Natural killer cell (primary cell): ENCODE measurements around the gene RNASEL. TPM values are rescaled to one million over a fixed set of nuclear protein-coding genes. Genes with fewer than 3 reads are reported as not detected.

Source experiments
- ATAC-seq, 3 donors: fragments of 150-1000 bp in 2 of 3; fragments of 200-7000 bp in 1 of 3; cut with Tn5 transposase; 1 replicate in 1 of 3; 2 replicates in 2 of 3; pipeline ENCODE4 v1.10.0; 2021; ENCODE audit warnings: mild to moderate bottlenecking in 2 of 3, moderate library complexity in 2 of 3
- DNase-seq, 2 donors: peaks; one replicate each; pipeline versions ENCODE4 v3.0.0 to v3.0.0-alpha.2; 2013 to 2021; ENCODE audit warnings: mixed read lengths in 1 of 2
- H3K27ac ChIP-seq: one replicate; pipeline ENCODE4 v1.5.1; 2013; ENCODE audit warnings: mild to moderate bottlenecking, low read length
- H3K27me3 ChIP-seq: one replicate; pipeline ENCODE4 v1.6.1; 2013; ENCODE audit warnings: low read length; ENCODE audit not compliant: control insufficient read depth, insufficient read depth
- H3K36me3 ChIP-seq: one replicate; pipeline ENCODE4 v1.6.1; 2013; ENCODE audit warnings: low read length; ENCODE audit not compliant: control insufficient read depth, insufficient read depth
- H3K4me1 ChIP-seq: one replicate; pipeline ENCODE4 v1.6.1; 2013; ENCODE audit warnings: low read length; ENCODE audit not compliant: control insufficient read depth, insufficient read depth
- H3K4me3 ChIP-seq: one replicate; pipeline ENCODE4 v1.5.1; 2013; ENCODE audit warnings: low read length
- H3K9me3 ChIP-seq: one replicate; pipeline ENCODE4 v1.6.1; 2013; ENCODE audit warnings: low read length; ENCODE audit not compliant: control insufficient read depth, insufficient read depth
- H3K27ac Mint-ChIP-seq, 2 donors: one replicate each; pipeline ENCODE4 v1.8.0; 2022; ENCODE audit warnings: mild to moderate bottlenecking in 2 of 2, mixed read lengths in 2 of 2, moderate library complexity in 1 of 2
- H3K27me3 Mint-ChIP-seq, 2 donors: one replicate each; pipeline ENCODE4 v1.8.0; 2022; ENCODE audit warnings: low read depth in 2 of 2, mixed read lengths in 2 of 2
- H3K36me3 Mint-ChIP-seq: one replicate; pipeline ENCODE4 v1.8.0; 2022; ENCODE audit warnings: mixed read lengths
- H3K4me1 Mint-ChIP-seq, 2 donors: one replicate each; pipeline ENCODE4 v1.8.0; 2022; ENCODE audit warnings: mixed read lengths in 2 of 2
- H3K4me3 Mint-ChIP-seq: one replicate; pipeline ENCODE4 v1.8.0; 2022; ENCODE audit warnings: mild to moderate bottlenecking, moderate library complexity, mixed read lengths
- H3K9me3 Mint-ChIP-seq, 2 donors: one replicate each; pipeline ENCODE4 v1.8.0; 2022; ENCODE audit warnings: mixed read lengths in 2 of 2
- whole genome bisulfite sequencing: methylation state at CpG from one replicate; pipeline ENCODE4 v1.1.7; 2013; ENCODE audit warnings: missing lambda C conversion rate; ENCODE audit not compliant: insufficient coverage; 5-methylcytosine and 5-hydroxymethylcytosine counted together
- intact Hi-C: fragments of 100-400 bp; cut with micrococcal nuclease; formaldehyde crosslinking; loops from one replicate; pipeline ENCODE4 v1.14.2; 2022
- total RNA-seq, 4 donors: library from RNA; stranded (reverse); fragments of 120-200 nt in 1 of 4; gene quantifications; one replicate each; pipeline versions ENCODE4 v1.2.3 to v1.2.4, GENCODE V29; 2013 to 2022
- TF ChIP-seq, protein P1 (sequence below): fragments of 200-600 bp; IDR thresholded peaks from one replicate; pipeline ENCODE4 v1.8.0; 2022; ENCODE audit warnings: antibody characterized with exemption

Gene RNASEL
- total RNA-seq, 3 donors from 2014 or later (not counting 1 experiment from before 2014, with no cell fraction given): 3.3 to 5.8 (median 4.8) TPM

DNA sequence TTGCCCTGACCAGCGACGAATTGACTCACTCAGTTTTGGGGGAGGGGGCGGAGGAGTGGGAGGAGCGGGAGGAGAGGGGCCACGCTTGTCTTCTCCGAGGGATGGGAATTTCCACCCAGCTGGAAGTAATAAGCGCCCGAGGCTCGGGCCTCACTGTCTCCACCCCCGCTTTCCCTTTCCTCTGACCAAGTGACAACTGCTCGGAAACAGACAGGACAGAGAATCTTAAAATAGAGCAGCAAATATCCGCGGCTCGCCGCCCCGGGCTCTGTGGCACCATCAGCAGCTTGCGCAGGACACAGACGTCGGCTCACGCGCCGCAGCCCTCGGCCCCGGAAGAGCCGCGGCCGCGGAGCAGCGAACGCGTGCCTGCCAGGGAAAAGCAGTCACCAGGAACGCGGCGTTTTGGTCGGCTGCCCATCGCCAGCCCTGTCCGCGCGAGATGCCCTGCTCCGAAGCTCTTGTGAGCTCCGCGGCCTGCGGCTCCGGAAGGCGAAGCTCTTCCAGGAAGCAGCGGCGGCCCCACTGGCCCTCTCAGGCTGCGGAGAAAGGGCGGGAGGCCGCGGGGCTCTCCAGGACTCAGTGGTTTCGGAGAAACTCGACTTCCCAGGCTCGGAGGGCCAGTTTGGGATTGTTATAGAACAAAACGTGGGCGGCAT lies 25.9 kb upstream of the RNASEL start:
- Mint-ChIP-seq H3K27me3 (peaks cover 75 to 88% of the 10 kb centered on the region in 2 donors), H3K4me1 (peaks cover 35 to 39% of the 10 kb centered on the region in 2 donors), H3K9me3 (no peaks in the 10 kb centered on the region), H3K27ac (peak overlapping the region; percentile 85 to 94), H3K4me3 (peak overlapping the region; percentile 89), H3K36me3 (no peaks in the 10 kb centered on the region)
- Histone ChIP-seq H3K36me3 (no peaks in the 10 kb centered on the region), H3K27me3 (peaks cover 54% of the 10 kb centered on the region), H3K27ac (no peak overlapping the region), H3K4me1 (peaks cover 32% of the 10 kb centered on the region), H3K4me3 (peak overlapping the region; percentile 36), H3K9me3 (no peaks in the 10 kb centered on the region)
- under 1% methylated on average over 56 of the region's 56 CpGs for WGBS
- TF ChIP-seq, protein P1, sequence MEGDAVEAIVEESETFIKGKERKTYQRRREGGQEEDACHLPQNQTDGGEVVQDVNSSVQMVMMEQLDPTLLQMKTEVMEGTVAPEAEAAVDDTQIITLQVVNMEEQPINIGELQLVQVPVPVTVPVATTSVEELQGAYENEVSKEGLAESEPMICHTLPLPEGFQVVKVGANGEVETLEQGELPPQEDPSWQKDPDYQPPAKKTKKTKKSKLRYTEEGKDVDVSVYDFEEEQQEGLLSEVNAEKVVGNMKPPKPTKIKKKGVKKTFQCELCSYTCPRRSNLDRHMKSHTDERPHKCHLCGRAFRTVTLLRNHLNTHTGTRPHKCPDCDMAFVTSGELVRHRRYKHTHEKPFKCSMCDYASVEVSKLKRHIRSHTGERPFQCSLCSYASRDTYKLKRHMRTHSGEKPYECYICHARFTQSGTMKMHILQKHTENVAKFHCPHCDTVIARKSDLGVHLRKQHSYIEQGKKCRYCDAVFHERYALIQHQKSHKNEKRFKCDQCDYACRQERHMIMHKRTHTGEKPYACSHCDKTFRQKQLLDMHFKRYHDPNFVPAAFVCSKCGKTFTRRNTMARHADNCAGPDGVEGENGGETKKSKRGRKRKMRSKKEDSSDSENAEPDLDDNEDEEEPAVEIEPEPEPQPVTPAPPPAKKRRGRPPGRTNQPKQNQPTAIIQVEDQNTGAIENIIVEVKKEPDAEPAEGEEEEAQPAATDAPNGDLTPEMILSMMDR: no peak
- intact Hi-C loops: loop anchor here (5.0 kb wide), 2 partner anchors 222 to 1528 kb away; partner anchors contain the start of genes DHX9 and IER5
- peak; percentile 53 to 72 for DNase-seq
- peak; percentile 45 to 61 (median 48) for ATAC-seq

DNA sequence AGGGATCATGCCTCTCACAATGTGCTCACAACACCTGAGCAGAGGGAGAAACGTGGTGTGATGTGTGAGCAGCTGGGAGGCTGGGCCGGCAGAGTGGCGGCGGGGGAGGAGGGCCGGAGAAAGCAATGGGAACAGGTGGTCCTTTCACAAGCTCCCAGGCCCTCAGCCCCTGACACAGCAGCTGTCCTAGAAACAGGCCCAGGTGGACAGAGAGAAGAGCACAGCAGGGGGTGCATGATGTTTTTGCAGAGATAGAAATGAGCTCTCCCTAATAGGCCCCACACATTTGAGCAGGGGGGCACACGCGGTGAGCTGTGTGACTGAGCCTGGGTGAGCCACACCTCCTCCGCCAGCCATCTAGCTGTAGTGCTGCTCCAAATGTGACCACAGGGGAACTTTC lies 22.7 kb upstream of the RNASEL start:
- no peak overlapping the region for H3K27ac Mint-ChIP-seq
- no peak overlapping the region for H3K27ac ChIP-seq
- H3K9me3 Mint-ChIP-seq: no peaks in the 10 kb centered on the region
- H3K27me3 Mint-ChIP-seq: peaks cover 73 to 79% of the 10 kb centered on the region in 2 donors
- peaks cover 49% of the 10 kb centered on the region for H3K27me3 ChIP-seq
- H3K4me1 Mint-ChIP-seq: peaks cover 30% of the 10 kb centered on the region in 2 donors
- no peak overlapping the region for H3K4me3 Mint-ChIP-seq
- H3K36me3 ChIP-seq: no peaks in the 10 kb centered on the region
- no peak for ATAC-seq
- no peak for DNase-seq
- no peaks in the 10 kb centered on the region for H3K36me3 Mint-ChIP-seq
- no peaks in the 10 kb centered on the region for H3K9me3 ChIP-seq
- intact Hi-C loops: no loop called here
- H3K4me1 ChIP-seq: peaks cover 30% of the 10 kb centered on the region
- WGBS: 84% methylated on average over 8 of the region's 8 CpGs
- H3K4me3 ChIP-seq: no peak overlapping the region
- TF ChIP-seq, protein P1: no peak

DNA sequence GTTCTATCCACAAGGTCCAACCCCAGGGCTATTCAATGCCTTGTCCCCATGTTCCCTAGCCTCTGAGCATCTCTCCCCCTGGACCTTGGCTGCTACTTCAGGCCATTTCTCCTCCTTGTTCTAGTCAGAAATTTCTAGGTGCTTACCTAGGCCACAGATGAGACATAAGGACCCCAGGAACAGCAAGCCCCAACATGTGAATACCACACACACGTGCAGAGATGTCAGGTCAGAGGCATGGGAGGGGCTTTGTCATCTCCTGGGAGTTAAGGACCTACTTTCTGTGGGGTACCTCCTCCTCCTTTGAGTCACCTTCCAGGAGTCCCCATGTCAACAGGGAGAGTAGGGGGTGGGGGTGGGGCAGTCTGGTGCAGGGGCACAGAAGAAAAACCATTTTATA lies 22.3 kb upstream of the RNASEL start:
- Histone ChIP-seq H3K4me1 (peaks cover 25% of the 10 kb centered on the region), H3K4me3 (no peak overlapping the region), H3K27ac (no peak overlapping the region), H3K9me3 (no peaks in the 10 kb centered on the region), H3K36me3 (no peaks in the 10 kb centered on the region), H3K27me3 (peaks cover 44% of the 10 kb centered on the region)
- no peaks in the 10 kb centered on the region for H3K36me3 Mint-ChIP-seq
- peaks cover 26% of the 10 kb centered on the region in 2 donors for H3K4me1 Mint-ChIP-seq
- WGBS: no CpG with 5 or more reads among the region's 1 CpG
- DNase-seq (no peak), ATAC-seq (no peak)
- peaks cover 68 to 74% of the 10 kb centered on the region in 2 donors for H3K27me3 Mint-ChIP-seq
- intact Hi-C loops: no loop called here
- no peak overlapping the region for H3K4me3 Mint-ChIP-seq
- no peak overlapping the region for H3K27ac Mint-ChIP-seq
- no peaks in the 10 kb centered on the region for H3K9me3 Mint-ChIP-seq
- TF ChIP-seq, protein P1: no peak
